ENCODE results near the gene CADPS. TPM values are rescaled to one million over a fixed set of nuclear protein-coding genes. Genes with fewer than 3 reads are reported as not detected.

The CADPS gene
- total and polyA plus RNA-seq, 2 of the 4 experiments (the other 2 are of a cell fraction): not detected

GRCh38 chr3:62602129-62602770 lies 273.0 kb downstream of the CADPS start:
- ChIA-PET POLR2A (ENCODE audit: unreplicated experiment) (no interaction called here), CTCF (no interaction called here)
- H4K20me1 ChIP-seq (ENCODE audit: insufficient read depth, low read length): no peaks in the 10 kb centered on the region
- dilution Hi-C loops (cut with HindIII; ENCODE audit: low sequenced_read_pairs, unreplicated experiment): no loop called here
- H3K27me3 ChIP-seq (ENCODE audit: control insufficient read depth, insufficient read depth, low read length): no peaks in the 10 kb centered on the region
- H3K4me2 ChIP-seq (ENCODE audit: low read depth, low read length): no peak overlapping the region
- no peak overlapping the region for H3K9ac ChIP-seq (ENCODE audit: low read depth, low read length)
- ATAC-seq (ENCODE audit: low read depth) (no peak), DNase-seq (no peak)
- no peak overlapping the region for H3K4me3 ChIP-seq (ENCODE audit: insufficient read depth, low read depth, low read length)
- H4K8ac ChIP-seq (ENCODE audit: low read depth in 2 of 2, low read length in 2 of 2): peak overlapping the region; percentile 67 to 70; a peak in 3 of 4 replicates
- peaks cover 12% of the 10 kb centered on the region for H3K4me1 ChIP-seq (ENCODE audit: control insufficient read depth, insufficient read depth, low read length)
- TF ChIP-seq CTCF (conservative IDR thresholded peaks at IDR 0.05; ENCODE audit: low read depth, low read length) (no peak), BHLHE40 (IDR thresholded peaks at IDR 0.05; ENCODE audit: low read depth, low read length) (no peak), FOS (IDR thresholded peaks at IDR 0.05; ENCODE audit: low read depth, low read length) (no peak), USF2 (IDR thresholded peaks at IDR 0.05; ENCODE audit: low read depth, low read length) (no peak), RFX5 (IDR thresholded peaks at IDR 0.05; ENCODE audit: low read depth, low read length) (no peak), RCOR1 (IDR thresholded peaks at IDR 0.05; ENCODE audit: insufficient replicate concordance, low read length) (no peak), POLR2A (IDR thresholded peaks at IDR 0.05; ENCODE audit: low read depth, low read length) (no peak), NFE2L2 (IDR thresholded peaks at IDR 0.05; ENCODE audit: low read depth, low read length) (no peak), CHD1 (IDR thresholded peaks at IDR 0.05; ENCODE audit: low read depth, low read length) (no peak), MXI1 (IDR thresholded peaks at IDR 0.05; ENCODE audit: borderline replicate concordance, low read depth, low read length) (no peak), MAZ (IDR thresholded peaks at IDR 0.05; ENCODE audit: borderline replicate concordance, low read depth, low read length) (no peak), CEBPB (IDR thresholded peaks at IDR 0.05; ENCODE audit: low read depth, low read length) (no peak), SMC3 (IDR thresholded peaks at IDR 0.05; ENCODE audit: low read depth, low read length) (no peak)
- H3K14ac ChIP-seq (replicated peaks; ENCODE audit: low read depth, low read length): peak overlapping the region; percentile 2; the same call in 1 of the 2 replicates
- H3K56ac ChIP-seq (ENCODE audit: extremely low read depth, insufficient read depth, low read length): no peak overlapping the region
- H2BK15ac ChIP-seq (ENCODE audit: low read depth, low read length): peak overlapping the region; percentile 78; the same call in 1 of the 3 replicates
- H2AFZ ChIP-seq (replicated peaks; ENCODE audit: low read length, poor library complexity): peak overlapping the region; percentile 56
- 0 out of 2 replicates have a peak overlapping the region, but pooled peaks have one; percentile 10 for H3K27ac ChIP-seq (ENCODE audit: insufficient read depth, low read length)
- H3K23ac ChIP-seq (ENCODE audit: low read depth, low read length): no peak overlapping the region; the same call in 1 of the 2 replicates
- H2BK5ac ChIP-seq (ENCODE audit: low read depth, low read length, poor library complexity, severe bottlenecking): peak overlapping the region; percentile 86
- H2BK20ac ChIP-seq (ENCODE audit: low read depth, low read length): peak overlapping the region; percentile 60
- peak overlapping the region; percentile 5; the same call in 1 of the 2 replicates for H2AK5ac ChIP-seq (ENCODE audit: low read depth, low read length)
- H4K5ac ChIP-seq (ENCODE audit: low read depth, low read length): peak overlapping the region; percentile 21; the same call in 1 of the 2 replicates
- no peaks in the 10 kb centered on the region for H3K36me3 ChIP-seq (ENCODE audit: control insufficient read depth, insufficient read depth, low read length)
- BruUV-seq (replicated peaks): no TSS peak
- H3K79me1 ChIP-seq (ENCODE audit: low read depth in 1 of 2, low read length in 2 of 2): no peaks in the 10 kb centered on the region
- peak overlapping the region; percentile 70 for H4K91ac ChIP-seq (ENCODE audit: insufficient read depth, low read depth, low read length)
- peak overlapping the region; percentile 67 for H2BK120ac ChIP-seq (ENCODE audit: low read depth, low read length)
- in situ Hi-C loops (cut with MboI; ENCODE audit: low sequenced_read_pairs): loop anchor here (25.0 kb wide), 3 partner anchors 735 to 1385 kb away; partner anchors contain the start of gene C3orf49
- peak overlapping the region; percentile 30 for H3K18ac ChIP-seq (ENCODE audit: low read depth, low read length)
- WGBS, 2 experiments (ENCODE audit: extremely low coverage in 2 of 2, insufficient read length in 1 of 2): 83% methylated on average over 4 of the region's 10 CpGs; no CpG with 5 or more reads in 1 of the 2 experiments
- H2AK9ac ChIP-seq (replicated peaks; ENCODE audit: low read depth, low read length, poor library complexity): peak overlapping the region; percentile 21
- H3K9me1 ChIP-seq (ENCODE audit: insufficient read depth, low read length): peaks cover 8% of the 10 kb centered on the region
- no peaks in the 10 kb centered on the region for H3K9me3 ChIP-seq (ENCODE audit: control insufficient read depth, insufficient read depth, low read length)
- peak overlapping the region; percentile 27 for H3K4ac ChIP-seq (ENCODE audit: low read depth, low read length)
- intact Hi-C loops (cut with micrococcal nuclease): no loop called here
